GM21576 (cell line): ENCODE measurements around the gene COL28A1.

Experiments
- ATAC-seq: cut with Tn5 transposase; IDR thresholded peaks from one replicate; pipeline ENCODE4 v1.9.1; 2021; ENCODE audit warnings: mild to moderate bottlenecking, moderate library complexity; ENCODE audit not compliant: unreplicated experiment

Gene COL28A1

GRCh38 chr7:7347045-7347444 lies 188.6 kb downstream of the COL28A1 start:
- ATAC-seq: no peak

- no peak for ATAC-seq
These were observed 191.1 kb downstream of the COL28A1 start for GRCh38 chr7:7344583-7344982.

GRCh38 chr7:7335909-7336308 lies 199.8 kb downstream of the COL28A1 start:
- no peak for ATAC-seq

GRCh38 chr7:7335215-7335614 lies 200.5 kb downstream of the COL28A1 start:
- no peak for ATAC-seq

DNA sequence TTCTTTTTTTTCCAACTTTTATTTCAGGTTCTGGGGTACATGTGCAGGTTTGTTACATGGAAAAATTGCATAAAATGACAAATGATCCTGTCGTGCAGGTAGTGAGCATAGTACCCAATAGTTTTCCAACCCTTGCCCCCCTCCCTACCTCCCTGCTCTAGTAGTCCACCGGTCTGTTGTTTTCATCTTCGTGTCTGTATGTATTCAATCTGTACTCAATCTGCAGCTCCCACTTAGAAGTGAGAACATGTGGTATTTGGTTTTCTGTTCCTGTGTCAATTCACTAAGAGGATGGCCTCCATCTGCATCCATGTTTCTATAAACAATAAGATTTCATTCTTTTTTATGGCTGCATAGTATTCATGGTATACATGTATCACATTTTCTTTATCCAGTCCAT lies 202.1 kb downstream of the COL28A1 start:
- ATAC-seq: no peak

GRCh38 chr7:7331523-7331922 lies 204.2 kb downstream of the COL28A1 start:
- ATAC-seq: no peak

- no peak for ATAC-seq
These were observed 204.7 kb downstream of the COL28A1 start for GRCh38 chr7:7330997-7331396.

- no peak for ATAC-seq
These were observed 206.3 kb downstream of the COL28A1 start for GRCh38 chr7:7329326-7329725.

GRCh38 chr7:7327423-7327822 lies 208.2 kb downstream of the COL28A1 start:
- ATAC-seq: no peak

GRCh38 chr7:7324698-7325097 lies 211.0 kb downstream of the COL28A1 start:
- no peak for ATAC-seq

GRCh38 chr7:7323921-7324320 lies 211.8 kb downstream of the COL28A1 start:
- ATAC-seq: no peak

DNA sequence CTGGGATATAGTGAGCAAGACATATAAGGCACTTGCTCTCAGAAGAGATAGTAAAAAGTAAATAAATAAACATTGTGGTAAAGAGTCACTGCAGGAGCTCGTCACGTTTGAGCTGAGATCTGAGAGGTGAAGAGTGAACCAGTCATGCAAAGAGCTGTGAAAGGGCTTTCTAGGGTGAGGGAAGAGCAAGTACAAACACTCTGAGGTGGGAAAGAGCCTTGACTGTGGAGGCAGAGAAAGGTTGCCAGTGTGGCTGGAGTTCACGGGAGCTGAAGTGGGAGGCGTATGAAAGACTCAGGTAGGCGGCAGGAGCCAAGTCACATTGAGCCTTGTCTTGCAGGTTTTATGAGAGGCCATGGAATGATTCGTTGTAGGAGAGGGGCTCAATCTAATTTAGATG lies 212.3 kb downstream of the COL28A1 start:
- ATAC-seq: peak; percentile 61

DNA sequence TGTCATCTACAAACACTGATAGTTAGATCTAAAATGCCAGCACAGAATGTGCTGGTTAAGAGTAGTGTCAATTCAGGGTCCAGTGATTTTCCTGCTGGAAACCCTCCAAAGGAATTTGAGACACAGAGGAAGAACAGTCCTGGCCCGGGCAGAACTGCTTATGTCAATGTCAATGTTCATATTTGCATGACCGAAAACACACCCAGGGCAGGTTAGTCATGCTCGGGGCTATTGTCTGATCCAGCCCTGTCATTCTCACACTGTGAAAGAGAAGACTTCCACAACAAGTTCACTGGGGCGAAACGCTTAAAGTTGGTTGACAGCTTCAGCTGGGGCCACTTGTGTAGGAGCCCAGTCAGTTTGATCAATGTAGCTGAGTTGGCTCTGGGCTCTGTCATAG lies 214.0 kb downstream of the COL28A1 start:
- peak; percentile 95 for ATAC-seq

DNA sequence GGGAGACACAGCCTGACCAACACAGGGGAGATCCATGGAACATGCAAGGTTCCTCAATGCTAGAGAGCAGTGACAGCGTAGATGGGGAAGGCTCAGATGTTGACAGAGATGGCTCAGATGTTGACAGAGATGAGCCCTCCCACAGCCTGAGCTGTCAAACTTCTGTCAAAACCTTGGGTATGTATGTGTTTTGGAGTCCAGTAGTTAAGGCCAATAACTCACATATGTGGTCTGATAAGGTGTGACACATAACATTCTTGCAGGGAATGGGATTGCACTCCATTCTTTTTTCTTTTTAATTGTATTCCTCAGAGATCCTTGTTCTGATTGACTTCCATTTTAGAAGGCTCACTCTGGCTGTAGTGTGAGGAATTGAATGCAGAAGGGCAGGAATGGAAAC lies 217.1 kb downstream of the COL28A1 start:
- no peak for ATAC-seq

- no peak for ATAC-seq
These were observed 217.8 kb downstream of the COL28A1 start for GRCh38 chr7:7317850-7318249.

- ATAC-seq: no peak
These were observed 219.8 kb downstream of the COL28A1 start for GRCh38 chr7:7315851-7316250.

DNA sequence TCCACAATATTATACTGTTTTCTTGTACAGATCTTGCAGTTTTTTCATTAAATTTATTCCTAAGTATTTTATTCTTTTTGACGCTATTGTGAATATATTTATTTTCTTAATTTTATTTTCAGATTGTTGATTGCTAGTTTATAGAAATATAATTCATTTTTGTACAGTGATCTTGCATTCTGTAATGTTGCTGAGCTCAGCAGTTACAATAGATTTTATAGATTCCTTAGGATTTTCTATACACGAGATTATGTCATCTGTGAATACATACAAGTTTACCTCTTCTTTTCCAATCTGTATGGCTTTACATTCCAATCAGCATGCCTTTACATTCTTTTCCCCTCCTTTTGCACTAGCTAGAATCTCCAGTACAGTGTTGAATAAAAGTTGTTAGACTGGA lies 223.3 kb downstream of the COL28A1 start:
- ATAC-seq: no peak

DNA sequence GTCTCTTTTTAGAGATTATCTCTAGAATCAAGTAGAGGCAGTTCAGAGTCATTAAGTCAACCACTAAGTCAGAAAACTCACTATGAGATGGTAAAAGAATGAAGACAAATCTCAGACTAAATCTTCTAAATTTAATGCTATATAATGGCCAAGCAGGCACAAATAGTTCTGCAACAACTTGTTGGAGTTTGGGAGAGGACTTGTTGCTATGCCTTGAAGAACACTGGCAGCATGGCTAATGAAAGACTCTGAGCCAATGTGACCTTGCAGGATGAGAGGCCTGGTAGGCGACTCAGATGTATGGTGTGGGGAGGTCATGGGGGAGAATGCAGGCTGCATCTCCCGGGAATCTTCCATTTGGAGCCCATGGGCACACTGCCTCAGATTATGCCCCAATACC lies 224.7 kb downstream of the COL28A1 start:
- no peak for ATAC-seq

- no peak for ATAC-seq
These were observed 226.5 kb downstream of the COL28A1 start for GRCh38 chr7:7309203-7309602.
